Activated T-helper 1 cell treated with anti-CD3 and anti-CD28 coated beads, Interleukin-12 subunit alpha, Interleukin-12 subunit beta, Interleukin-2, Interleukin-4 antibody, amounts not matched to agents 30 ng/mL and 10 ng/mL and 1 ng/mL, durations not matched to agents 14 hours and 24 hours and 36 hours (primary cell): ENCODE measurements around the gene PLA2G15. TPM values are rescaled to one million over a fixed set of nuclear protein-coding genes. Genes with fewer than 3 reads are reported as not detected.
A peak's percentile ranks its signal among the peaks of the same experiment; 100 is the strongest.

Experiments used
- DNase-seq: peaks from one replicate; pipeline ENCODE4 v3.0.0; 2021; ENCODE audit warnings: low spot score
- H3K27ac Mint-ChIP-seq: one replicate; pipeline ENCODE4 v1.8.0; 2021; ENCODE audit warnings: mild to moderate bottlenecking, mixed read lengths
- H3K27me3 Mint-ChIP-seq: one replicate; pipeline ENCODE4 v1.8.0; 2022; ENCODE audit warnings: mild to moderate bottlenecking, moderate library complexity, mixed read lengths; ENCODE audit not compliant: insufficient read depth
- H3K36me3 Mint-ChIP-seq: one replicate; pipeline ENCODE4 v1.8.0; 2021; ENCODE audit warnings: low read depth, mixed read lengths
- H3K4me1 Mint-ChIP-seq: one replicate; pipeline ENCODE4 v1.8.0; 2021; ENCODE audit warnings: low read depth, mixed read lengths
- H3K4me3 Mint-ChIP-seq: one replicate; pipeline ENCODE4 v1.8.0; 2021; ENCODE audit warnings: mild to moderate bottlenecking, moderate library complexity, mixed read lengths
- H3K9me3 Mint-ChIP-seq: one replicate; pipeline ENCODE4 v1.8.0; 2021; ENCODE audit warnings: mixed read lengths
- intact Hi-C: fragments of 100-400 bp; cut with micrococcal nuclease; formaldehyde crosslinking; loops from one replicate; pipeline ENCODE4 v1.15.1; 2024
- total RNA-seq: library from RNA; stranded (reverse); gene quantifications from 2 replicates; pipeline ENCODE4 v1.2.3, GENCODE V29; 2022

PLA2G15 gene
- total RNA-seq, 1 donor from 2014 or later = 8.8 TPM

- Mint-ChIP-seq H3K4me3 (no peak overlapping the region), H3K36me3 (peaks cover 58% of the 10 kb centered on the region)
Measured at GRCh38 chr16:68279726-68280558, 34.8 kb downstream of the PLA2G15 start.

GRCh38 chr16:68281368-68282063, 36.3 kb downstream of the PLA2G15 start:
- Mint-ChIP-seq H3K36me3 (peaks cover 53% of the 10 kb centered on the region), H3K4me1 (peaks cover 70% of the 10 kb centered on the region), H3K27me3 (no peaks in the 10 kb centered on the region), H3K27ac (peak overlapping the region; percentile 95), H3K9me3 (no peaks in the 10 kb centered on the region), H3K4me3 (peak overlapping the region; percentile 64)
- DNase-seq = no peak
- intact Hi-C loops = loop anchor here (1.0 to 10.0 kb wide), 2 partner anchors 8 to 903 kb away; partner anchors contain the start of gene SNTB2

More at GRCh38 chr16:68279726-68280558, 34.8 kb downstream of the PLA2G15 start:
- no peak for DNase-seq
- intact Hi-C loops = loop anchor here (10.0 kb wide), 1 partner anchor 905 kb away; the partner anchor contains the start of gene SNTB2
- H3K4me1 Mint-ChIP-seq = peaks cover 67% of the 10 kb centered on the region
- peak overlapping the region; percentile 62 for H3K27ac Mint-ChIP-seq
- H3K9me3 Mint-ChIP-seq = no peaks in the 10 kb centered on the region
- H3K27me3 Mint-ChIP-seq = no peaks in the 10 kb centered on the region

GRCh38 chr16:68282064-68282452, 36.9 kb downstream of the PLA2G15 start:
- peak overlapping the region; percentile 64 for H3K4me3 Mint-ChIP-seq
- intact Hi-C loops = loop anchor here (10.0 kb wide), 1 partner anchor 903 kb away; the partner anchor contains the start of gene SNTB2

GRCh38 chr16:68283346-68283745, 38.2 kb downstream of the PLA2G15 start:
- no peak for DNase-seq
- H3K9me3 Mint-ChIP-seq = no peaks in the 10 kb centered on the region
- H3K4me1 Mint-ChIP-seq = peaks cover 88% of the 10 kb centered on the region
- H3K27ac Mint-ChIP-seq = peak overlapping the region; percentile 92
- peak overlapping the region; percentile 81 for H3K4me3 Mint-ChIP-seq
- peaks cover 69% of the 10 kb centered on the region for H3K36me3 Mint-ChIP-seq
- intact Hi-C loops = loop anchor here (10.0 kb wide), 1 partner anchor 901 kb away; the partner anchor contains the start of gene SNTB2
- no peaks in the 10 kb centered on the region for H3K27me3 Mint-ChIP-seq

More at GRCh38 chr16:68282064-68282452, 36.9 kb downstream of the PLA2G15 start:
- H3K27ac Mint-ChIP-seq = peak overlapping the region; percentile 95
- H3K9me3 Mint-ChIP-seq = no peaks in the 10 kb centered on the region
- no peak for DNase-seq
- H3K36me3 Mint-ChIP-seq = peaks cover 56% of the 10 kb centered on the region
- peaks cover 75% of the 10 kb centered on the region for H3K4me1 Mint-ChIP-seq
- no peaks in the 10 kb centered on the region for H3K27me3 Mint-ChIP-seq

- Mint-ChIP-seq H3K27me3 (no peaks in the 10 kb centered on the region), H3K36me3 (peaks cover 70% of the 10 kb centered on the region), H3K4me1 (peaks cover 90% of the 10 kb centered on the region), H3K27ac (peak overlapping the region; percentile 92), H3K4me3 (peak overlapping the region; percentile 81), H3K9me3 (no peaks in the 10 kb centered on the region)
- intact Hi-C loops = loop anchor here (1.0 to 10.0 kb wide), 4 partner anchors 9 to 901 kb away; partner anchors contain the start of genes SLC7A6 and SNTB2
- DNase-seq = no peak
Measured at GRCh38 chr16:68283801-68284598, 38.8 kb downstream of the PLA2G15 start.

- Mint-ChIP-seq H3K4me3 (peak overlapping the region; percentile 81), H3K9me3 (no peaks in the 10 kb centered on the region), H3K27me3 (no peaks in the 10 kb centered on the region), H3K27ac (peak overlapping the region; percentile 92), H3K36me3 (peaks cover 71% of the 10 kb centered on the region), H3K4me1 (peaks cover 92% of the 10 kb centered on the region)
- intact Hi-C loops = loop anchor here (1.0 to 10.0 kb wide), 5 partner anchors 10 to 900 kb away; partner anchors contain the start of genes SLC7A6 and SNTB2
- no peak for DNase-seq
Measured at GRCh38 chr16:68284847-68285246, 39.7 kb downstream of the PLA2G15 start.

- peak overlapping the region; percentile 92 for H3K27ac Mint-ChIP-seq
- no peak for DNase-seq
- intact Hi-C loops = loop anchor here (1.0 to 10.0 kb wide), 4 partner anchors 15 to 899 kb away; partner anchors contain the start of genes SLC7A6 and SNTB2
- H3K9me3 Mint-ChIP-seq = no peaks in the 10 kb centered on the region
- peak overlapping the region; percentile 81 for H3K4me3 Mint-ChIP-seq
- peaks cover 76% of the 10 kb centered on the region for H3K36me3 Mint-ChIP-seq
- H3K27me3 Mint-ChIP-seq = no peaks in the 10 kb centered on the region
- H3K4me1 Mint-ChIP-seq = peaks cover 95% of the 10 kb centered on the region
Measured at GRCh38 chr16:68285683-68286082, 40.5 kb downstream of the PLA2G15 start.

- intact Hi-C loops = loop anchor here (1.0 to 10.0 kb wide), 3 partner anchors 16 to 898 kb away; partner anchors contain the start of gene SNTB2
- peaks cover 78% of the 10 kb centered on the region for H3K36me3 Mint-ChIP-seq
- peak overlapping the region; percentile 81 for H3K4me3 Mint-ChIP-seq
- H3K9me3 Mint-ChIP-seq = no peaks in the 10 kb centered on the region
- DNase-seq = peak; percentile 44
- no peaks in the 10 kb centered on the region for H3K27me3 Mint-ChIP-seq
- peaks cover 96% of the 10 kb centered on the region for H3K4me1 Mint-ChIP-seq
- H3K27ac Mint-ChIP-seq = peak overlapping the region; percentile 92
Measured at GRCh38 chr16:68286153-68287074, 41.2 kb downstream of the PLA2G15 start.

- H3K9me3 Mint-ChIP-seq = no peaks in the 10 kb centered on the region
- intact Hi-C loops = loop anchor here (5.0 to 10.0 kb wide), 2 partner anchors 195 to 897 kb away; partner anchors contain the start of gene SNTB2
- peak overlapping the region; percentile 85 for H3K27ac Mint-ChIP-seq
- no peak for DNase-seq
- H3K4me1 Mint-ChIP-seq = peaks cover 96% of the 10 kb centered on the region
- H3K27me3 Mint-ChIP-seq = no peaks in the 10 kb centered on the region
- peaks cover 73% of the 10 kb centered on the region for H3K36me3 Mint-ChIP-seq
- peak overlapping the region; percentile 63 for H3K4me3 Mint-ChIP-seq
Measured at GRCh38 chr16:68287276-68288251, 42.4 kb downstream of the PLA2G15 start.

GRCh38 chr16:68288252-68288650, 43.1 kb downstream of the PLA2G15 start:
- intact Hi-C loops = loop anchor here (5.0 to 10.0 kb wide), 2 partner anchors 196 to 897 kb away; partner anchors contain the start of gene SNTB2
- H3K4me3 Mint-ChIP-seq = peak overlapping the region; percentile 63
- peak overlapping the region; percentile 85 for H3K27ac Mint-ChIP-seq
- peaks cover 95% of the 10 kb centered on the region for H3K4me1 Mint-ChIP-seq
- DNase-seq = no peak
- H3K36me3 Mint-ChIP-seq = peaks cover 70% of the 10 kb centered on the region
- H3K27me3 Mint-ChIP-seq = no peaks in the 10 kb centered on the region
- H3K9me3 Mint-ChIP-seq = no peaks in the 10 kb centered on the region
